Activated naive CD8-positive, alpha-beta T cell treated with anti-CD3 and anti-CD28 coated beads, Interleukin-2, amount 50 U/mL, for 24 hours (primary cell): ENCODE data around the gene IDH3G.

Experiments used
- ATAC-seq: fragments of 150-1000 bp; cut with Tn5 transposase; one replicate; pipeline ENCODE4 v1.10.0; 2021
- DNase-seq: peaks from one replicate; pipeline ENCODE4 v3.0.0; 2021
- H3K27ac Mint-ChIP-seq: one replicate; pipeline ENCODE4 v1.8.0; 2021; ENCODE audit warnings: mild to moderate bottlenecking, mixed read lengths
- H3K27me3 Mint-ChIP-seq: one replicate; pipeline ENCODE4 v1.8.0; 2021; ENCODE audit warnings: mixed read lengths
- H3K36me3 Mint-ChIP-seq: one replicate; pipeline ENCODE4 v1.8.0; 2021; ENCODE audit warnings: low read depth, mixed read lengths
- H3K4me1 Mint-ChIP-seq: one replicate; pipeline ENCODE4 v1.8.0; 2021; ENCODE audit warnings: mixed read lengths
- H3K4me3 Mint-ChIP-seq: one replicate; pipeline ENCODE4 v1.8.0; 2021; ENCODE audit warnings: mild to moderate bottlenecking, moderate library complexity, mixed read lengths
- H3K9me3 Mint-ChIP-seq: one replicate; pipeline ENCODE4 v1.8.0; 2021; ENCODE audit warnings: mixed read lengths

The IDH3G gene

GRCh38 chrX:153774576-153775292 lies 19.4 kb downstream of the IDH3G start:
- Mint-ChIP-seq H3K4me3 (no peak overlapping the region), H3K4me1 (no peaks in the 10 kb centered on the region), H3K27me3 (peaks cover 1% of the 10 kb centered on the region), H3K36me3 (no peaks in the 10 kb centered on the region), H3K27ac (no peak overlapping the region), H3K9me3 (no peaks in the 10 kb centered on the region)
- ATAC-seq, result no peak
- no peak for DNase-seq

GRCh38 chrX:153773741-153774575 lies 20.2 kb downstream of the IDH3G start:
- no peak overlapping the region for H3K4me3 Mint-ChIP-seq
- no peak for DNase-seq
- H3K36me3 Mint-ChIP-seq, result no peaks in the 10 kb centered on the region
- H3K9me3 Mint-ChIP-seq, result no peaks in the 10 kb centered on the region
- H3K27me3 Mint-ChIP-seq, result no peaks in the 10 kb centered on the region
- no peak overlapping the region for H3K27ac Mint-ChIP-seq
- no peak for ATAC-seq
- H3K4me1 Mint-ChIP-seq, result no peaks in the 10 kb centered on the region

- DNase-seq (no peak), ATAC-seq (no peak)
- H3K9me3 Mint-ChIP-seq, result no peaks in the 10 kb centered on the region
- no peaks in the 10 kb centered on the region for H3K4me1 Mint-ChIP-seq
- no peak overlapping the region for H3K27ac Mint-ChIP-seq
- H3K4me3 Mint-ChIP-seq, result no peak overlapping the region
- no peaks in the 10 kb centered on the region for H3K36me3 Mint-ChIP-seq
- no peaks in the 10 kb centered on the region for H3K27me3 Mint-ChIP-seq
These were observed 21.0 kb downstream of the IDH3G start for GRCh38 chrX:153773218-153773611.

- H3K36me3 Mint-ChIP-seq, result no peaks in the 10 kb centered on the region
- no peak for ATAC-seq
These were observed 21.6 kb downstream of the IDH3G start for GRCh38 chrX:153772316-153773217.

GRCh38 chrX:153771415-153772315 lies 22.5 kb downstream of the IDH3G start:
- Mint-ChIP-seq H3K4me3 (no peak overlapping the region), H3K4me1 (peaks cover 6% of the 10 kb centered on the region), H3K36me3 (no peaks in the 10 kb centered on the region), H3K27ac (no peak overlapping the region), H3K9me3 (no peaks in the 10 kb centered on the region), H3K27me3 (no peaks in the 10 kb centered on the region)
- no peak for ATAC-seq
- DNase-seq, result no peak

More at GRCh38 chrX:153772316-153773217, 21.6 kb downstream of the IDH3G start:
- no peak for DNase-seq
- H3K4me3 Mint-ChIP-seq, result no peak overlapping the region
- no peaks in the 10 kb centered on the region for H3K27me3 Mint-ChIP-seq
- H3K4me1 Mint-ChIP-seq, result peaks cover 3% of the 10 kb centered on the region
- H3K27ac Mint-ChIP-seq, result no peak overlapping the region
- H3K9me3 Mint-ChIP-seq, result no peaks in the 10 kb centered on the region

- ATAC-seq, result no peak
These were observed 23.4 kb downstream of the IDH3G start for GRCh38 chrX:153770601-153771414.

GRCh38 chrX:153769865-153770600 lies 24.1 kb downstream of the IDH3G start:
- no peak overlapping the region for H3K4me3 Mint-ChIP-seq
- no peaks in the 10 kb centered on the region for H3K36me3 Mint-ChIP-seq
- DNase-seq, result no peak
- H3K9me3 Mint-ChIP-seq, result no peaks in the 10 kb centered on the region
- no peak overlapping the region for H3K27ac Mint-ChIP-seq
- H3K4me1 Mint-ChIP-seq, result peaks cover 13% of the 10 kb centered on the region
- no peak for ATAC-seq
- no peaks in the 10 kb centered on the region for H3K27me3 Mint-ChIP-seq

More at GRCh38 chrX:153770601-153771414, 23.4 kb downstream of the IDH3G start:
- H3K4me1 Mint-ChIP-seq, result peaks cover 13% of the 10 kb centered on the region
- H3K4me3 Mint-ChIP-seq, result no peak overlapping the region
- H3K27me3 Mint-ChIP-seq, result no peaks in the 10 kb centered on the region
- no peak overlapping the region for H3K27ac Mint-ChIP-seq
- H3K9me3 Mint-ChIP-seq, result no peaks in the 10 kb centered on the region
- no peak for DNase-seq
- no peaks in the 10 kb centered on the region for H3K36me3 Mint-ChIP-seq

- H3K36me3 Mint-ChIP-seq, result no peaks in the 10 kb centered on the region
- no peak overlapping the region for H3K27ac Mint-ChIP-seq
- DNase-seq, result no peak
- H3K4me1 Mint-ChIP-seq, result peaks cover 13% of the 10 kb centered on the region
- no peak overlapping the region for H3K4me3 Mint-ChIP-seq
- H3K27me3 Mint-ChIP-seq, result no peaks in the 10 kb centered on the region
- no peaks in the 10 kb centered on the region for H3K9me3 Mint-ChIP-seq
- no peak for ATAC-seq
These were observed 24.9 kb downstream of the IDH3G start for GRCh38 chrX:153769158-153769864.

- no peak overlapping the region for H3K27ac Mint-ChIP-seq
- H3K4me3 Mint-ChIP-seq, result no peak overlapping the region
- H3K36me3 Mint-ChIP-seq, result no peaks in the 10 kb centered on the region
- H3K9me3 Mint-ChIP-seq, result no peaks in the 10 kb centered on the region
- no peak for ATAC-seq
- peaks cover 17% of the 10 kb centered on the region for H3K4me1 Mint-ChIP-seq
- no peaks in the 10 kb centered on the region for H3K27me3 Mint-ChIP-seq
- no peak for DNase-seq
These were observed 25.6 kb downstream of the IDH3G start for GRCh38 chrX:153768311-153769157.

- H3K4me1 Mint-ChIP-seq, result peaks cover 17% of the 10 kb centered on the region
- H3K36me3 Mint-ChIP-seq, result no peaks in the 10 kb centered on the region
- H3K27me3 Mint-ChIP-seq, result no peaks in the 10 kb centered on the region
- no peak overlapping the region for H3K4me3 Mint-ChIP-seq
- H3K27ac Mint-ChIP-seq, result no peak overlapping the region
- H3K9me3 Mint-ChIP-seq, result no peaks in the 10 kb centered on the region
- ATAC-seq (no peak), DNase-seq (no peak)
These were observed 26.5 kb downstream of the IDH3G start for GRCh38 chrX:153767674-153768055.

- Mint-ChIP-seq H3K27ac (no peak overlapping the region), H3K4me1 (peaks cover 17% of the 10 kb centered on the region), H3K27me3 (no peaks in the 10 kb centered on the region), H3K36me3 (no peaks in the 10 kb centered on the region), H3K4me3 (no peak overlapping the region), H3K9me3 (no peaks in the 10 kb centered on the region)
- no peak for DNase-seq
- ATAC-seq, result no peak
These were observed 27.1 kb downstream of the IDH3G start for GRCh38 chrX:153766871-153767673.
